GM23338 (cell line): Measurements from ENCODE around the gene PNKP.

Experiments used
- CREB1 ChIP-seq: fragments of 250-450 bp; sonication (Bioruptor Pico); IDR thresholded peaks from 2 replicates; pipeline ENCODE4 v1.5.0; 2020; ENCODE audit warnings: low read depth, mild to moderate bottlenecking, moderate library complexity
- EZH2 ChIP-seq: fragments of 200-600 bp; sonication (generic); IDR thresholded peaks from one replicate; pipeline ENCODE4 v1.8.0; 2017; ENCODE audit warnings: antibody characterized with exemption, mild to moderate bottlenecking, low read depth; ENCODE audit not compliant: unreplicated experiment
- EZH2phosphoT487 ChIP-seq: fragments of 200-600 bp; sonication (generic); IDR thresholded peaks from one replicate; pipeline ENCODE4 v1.8.1; 2018; ENCODE audit warnings: antibody characterized with exemption; ENCODE audit not compliant: unreplicated experiment
- POLR2AphosphoS5 ChIP-seq: IDR thresholded peaks from 2 replicates; pipeline ENCODE4 v1.6.1; 2016; ENCODE audit warnings: antibody characterized with exemption, low read depth
- ZNF114 ChIP-seq: fragments of 250-450 bp; sonication (Bioruptor Pico); IDR thresholded peaks from 2 replicates; pipeline ENCODE4 v1.5.0; 2020; ENCODE audit warnings: mild to moderate bottlenecking, moderate library complexity
- TF ChIP-seq, protein P1 (sequence below): IDR thresholded peaks from one replicate; pipeline ENCODE4 v1.6.1; 2018; ENCODE audit warnings: antibody characterized with exemption; ENCODE audit not compliant: unreplicated experiment
- TF ChIP-seq, protein P2 (sequence below), 2 experiments: fragments of 200-600 bp in 1 of 2; sonication (generic) in 1 of 2; conservative IDR thresholded peaks; 2 replicates each; pipeline versions ENCODE4 v1.5.1 to v1.6.1; 2016 to 2017; ENCODE audit warnings: antibody characterized with exemption in 2 of 2, low read depth in 2 of 2, mild to moderate bottlenecking in 2 of 2, moderate library complexity in 1 of 2

DNA sequence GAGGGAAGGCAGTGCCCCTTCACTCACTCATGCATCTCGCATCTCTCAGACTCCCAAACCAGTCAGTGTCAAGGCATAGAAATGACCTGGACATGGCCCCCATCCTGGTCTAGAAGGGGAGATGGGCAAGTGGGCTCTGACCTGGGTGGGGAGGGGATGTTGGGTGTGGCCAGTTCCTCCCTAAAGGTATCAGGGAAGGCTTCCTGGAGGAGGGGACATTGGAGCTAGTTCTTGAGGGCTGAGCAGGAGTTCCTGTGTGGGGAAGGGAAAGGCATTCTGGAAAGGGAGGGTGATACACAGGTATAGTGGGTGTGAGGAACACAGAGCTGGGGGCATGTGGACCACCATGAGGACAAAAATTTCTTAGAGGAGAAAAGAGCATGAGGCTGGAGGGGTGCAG, 25.3 kb upstream of the PNKP start:
- TF ChIP-seq, protein P1, sequence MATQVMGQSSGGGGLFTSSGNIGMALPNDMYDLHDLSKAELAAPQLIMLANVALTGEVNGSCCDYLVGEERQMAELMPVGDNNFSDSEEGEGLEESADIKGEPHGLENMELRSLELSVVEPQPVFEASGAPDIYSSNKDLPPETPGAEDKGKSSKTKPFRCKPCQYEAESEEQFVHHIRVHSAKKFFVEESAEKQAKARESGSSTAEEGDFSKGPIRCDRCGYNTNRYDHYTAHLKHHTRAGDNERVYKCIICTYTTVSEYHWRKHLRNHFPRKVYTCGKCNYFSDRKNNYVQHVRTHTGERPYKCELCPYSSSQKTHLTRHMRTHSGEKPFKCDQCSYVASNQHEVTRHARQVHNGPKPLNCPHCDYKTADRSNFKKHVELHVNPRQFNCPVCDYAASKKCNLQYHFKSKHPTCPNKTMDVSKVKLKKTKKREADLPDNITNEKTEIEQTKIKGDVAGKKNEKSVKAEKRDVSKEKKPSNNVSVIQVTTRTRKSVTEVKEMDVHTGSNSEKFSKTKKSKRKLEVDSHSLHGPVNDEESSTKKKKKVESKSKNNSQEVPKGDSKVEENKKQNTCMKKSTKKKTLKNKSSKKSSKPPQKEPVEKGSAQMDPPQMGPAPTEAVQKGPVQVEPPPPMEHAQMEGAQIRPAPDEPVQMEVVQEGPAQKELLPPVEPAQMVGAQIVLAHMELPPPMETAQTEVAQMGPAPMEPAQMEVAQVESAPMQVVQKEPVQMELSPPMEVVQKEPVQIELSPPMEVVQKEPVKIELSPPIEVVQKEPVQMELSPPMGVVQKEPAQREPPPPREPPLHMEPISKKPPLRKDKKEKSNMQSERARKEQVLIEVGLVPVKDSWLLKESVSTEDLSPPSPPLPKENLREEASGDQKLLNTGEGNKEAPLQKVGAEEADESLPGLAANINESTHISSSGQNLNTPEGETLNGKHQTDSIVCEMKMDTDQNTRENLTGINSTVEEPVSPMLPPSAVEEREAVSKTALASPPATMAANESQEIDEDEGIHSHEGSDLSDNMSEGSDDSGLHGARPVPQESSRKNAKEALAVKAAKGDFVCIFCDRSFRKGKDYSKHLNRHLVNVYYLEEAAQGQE: no peak
- TF ChIP-seq, protein P2, sequence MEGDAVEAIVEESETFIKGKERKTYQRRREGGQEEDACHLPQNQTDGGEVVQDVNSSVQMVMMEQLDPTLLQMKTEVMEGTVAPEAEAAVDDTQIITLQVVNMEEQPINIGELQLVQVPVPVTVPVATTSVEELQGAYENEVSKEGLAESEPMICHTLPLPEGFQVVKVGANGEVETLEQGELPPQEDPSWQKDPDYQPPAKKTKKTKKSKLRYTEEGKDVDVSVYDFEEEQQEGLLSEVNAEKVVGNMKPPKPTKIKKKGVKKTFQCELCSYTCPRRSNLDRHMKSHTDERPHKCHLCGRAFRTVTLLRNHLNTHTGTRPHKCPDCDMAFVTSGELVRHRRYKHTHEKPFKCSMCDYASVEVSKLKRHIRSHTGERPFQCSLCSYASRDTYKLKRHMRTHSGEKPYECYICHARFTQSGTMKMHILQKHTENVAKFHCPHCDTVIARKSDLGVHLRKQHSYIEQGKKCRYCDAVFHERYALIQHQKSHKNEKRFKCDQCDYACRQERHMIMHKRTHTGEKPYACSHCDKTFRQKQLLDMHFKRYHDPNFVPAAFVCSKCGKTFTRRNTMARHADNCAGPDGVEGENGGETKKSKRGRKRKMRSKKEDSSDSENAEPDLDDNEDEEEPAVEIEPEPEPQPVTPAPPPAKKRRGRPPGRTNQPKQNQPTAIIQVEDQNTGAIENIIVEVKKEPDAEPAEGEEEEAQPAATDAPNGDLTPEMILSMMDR (conservative IDR thresholded peaks at IDR 0.05; ENCODE audit: low read depth in 2 of 2): no peak
- no peak for TF ChIP-seq POLR2AphosphoS5
- no peak for TF ChIP-seq CREB1 (CRISPR knock-in tag)
- TF ChIP-seq EZH2: no peak
- no peak for TF ChIP-seq ZNF114
- TF ChIP-seq EZH2phosphoT487: no peak
